HCT116 (cell line): Measurements from ENCODE around the gene TTC23. TPM values are rescaled to one million over a fixed set of nuclear protein-coding genes. Genes with fewer than 3 reads are reported as not detected.

Experiments used
- ATAC-seq: fragments of 200-7000 bp; cut with Tn5 transposase; 2 replicates; pipeline ENCODE4 v1.9.1; 2020; ENCODE audit warnings: mild to moderate bottlenecking, moderate library complexity
- BruUV-seq: library from RNA; stranded (reverse); fragments of 400-500 nt; replicated peaks from 2 replicates; lab custom pipeline; 2021; lab: Mats Ljungman, UMichigan
- CTCF ChIA-PET: fragments of 300-600 bp; sonication (Branson Sonifier 250); formaldehyde crosslinking; loops from one replicate; lab custom pipeline; 2021; ENCODE audit warnings: antibody characterized with exemption; lab: Charles Lee
- POLR2A ChIA-PET: fragments of 300-600, 350-600 bp; sonication (Branson Sonifier 250); formaldehyde crosslinking; loops from one replicate; lab custom pipeline; 2021; ENCODE audit warnings: antibody characterized with exemption; lab: Charles Lee
- RAD21 ChIA-PET, 2 experiments: fragments of 300-600 bp; sonication (Branson Sonifier 250); formaldehyde crosslinking; loops; one replicate each; lab custom pipeline; 2023; ENCODE audit warnings: low total read pairs in 2 of 2; ENCODE audit not compliant: uncharacterized antibody in 2 of 2, unreplicated experiment in 2 of 2, low non-redundant PET in 1 of 2; lab: Charles Lee
- DNase-seq: peaks from one replicate; pipeline ENCODE4 v3.0.0-alpha.2; 2010; ENCODE audit warnings: low read depth, low spot score
- H2AFZ ChIP-seq: fragments of 200-600 bp; shearing (Covaris generic), sonication (generic); 2 replicates; pipeline ENCODE4 v1.6.1; 2017; ENCODE audit warnings: low read depth, mixed run types, mixed read lengths, antibody characterized with exemption, low read length; ENCODE audit not compliant: poor library complexity, severe bottlenecking
- H3K27ac ChIP-seq: 2 replicates; pipeline ENCODE4 v1.5.1; 2012; ENCODE audit warnings: low read depth, low read length
- H3K27me3 ChIP-seq: fragments of 200-600 bp; sonication (generic); 2 replicates; pipeline ENCODE4 v1.6.1; 2016; ENCODE audit warnings: mixed run types, low read length, mixed read lengths; ENCODE audit not compliant: insufficient read depth
- H3K36me3 ChIP-seq, 2 experiments: fragments of 200-500 bp in 1 of 2; fragments of 200-600 bp in 1 of 2; sonication (Bioruptor generic) in 1 of 2; sonication (generic) in 1 of 2; 2 replicates each; pipeline versions ENCODE4 v1.5.1 to v1.6.1; 2014 to 2016; ENCODE audit warnings: low read length in 2 of 2, inconsistent platforms in 1 of 2, mixed read lengths in 1 of 2, mixed run types in 1 of 2; ENCODE audit not compliant: insufficient read depth in 2 of 2, control insufficient read depth in 1 of 2
- H3K4me1 ChIP-seq, 2 experiments: fragments of 200-600 bp in 1 of 2; sonication (generic) in 1 of 2; 2 replicates each; pipeline versions ENCODE4 v1.5.1 to v1.6.1; 2012 to 2017; ENCODE audit warnings: low read length in 2 of 2, inconsistent platforms in 1 of 2, mild to moderate bottlenecking in 1 of 2, mixed read lengths in 1 of 2, mixed run types in 1 of 2, moderate library complexity in 1 of 2; ENCODE audit not compliant: insufficient read depth in 2 of 2, control insufficient read depth in 1 of 2
- H3K4me2 ChIP-seq: fragments of 200-600 bp; sonication (generic); 2 replicates; pipeline ENCODE4 v1.6.1; 2017; ENCODE audit warnings: mixed run types, low read length, mixed read lengths
- H3K4me3 ChIP-seq, 2 experiments: fragments of 200-600 bp in 1 of 2; sonication (generic) in 1 of 2; replicated peaks in 1 of 2; 2 replicates each; pipeline ENCODE4 v1.5.1; 2011 to 2016; ENCODE audit warnings: low read length in 2 of 2, control low read depth in 1 of 2, low read depth in 1 of 2, mild to moderate bottlenecking in 1 of 2, mixed read lengths in 1 of 2, mixed run types in 1 of 2
- H3K79me2 ChIP-seq: fragments of 200-600 bp; sonication (generic); 2 replicates; pipeline ENCODE4 v1.6.1; 2017; ENCODE audit warnings: mild to moderate bottlenecking, mixed run types, low read length, moderate library complexity, mixed read lengths; ENCODE audit not compliant: insufficient read depth
- H3K9ac ChIP-seq: fragments of 200-600 bp; sonication (generic); 2 replicates; pipeline ENCODE4 v1.6.1; 2016; ENCODE audit warnings: low read length, mixed read lengths
- H3K9me2 ChIP-seq: fragments of 200-600 bp; sonication (generic), shearing (Covaris generic); 2 replicates; pipeline ENCODE4 v1.6.1; 2017; ENCODE audit warnings: mixed run types, mild to moderate bottlenecking, moderate library complexity; ENCODE audit not compliant: insufficient read depth
- H3K9me3 ChIP-seq, 2 experiments: fragments of 200-500 bp in 1 of 2; fragments of 200-600 bp in 1 of 2; sonication (Bioruptor generic) in 1 of 2; sonication (generic) in 1 of 2; 2 replicates each; pipeline ENCODE4 v1.6.1; 2014 to 2017; ENCODE audit warnings: low read length in 2 of 2, mixed read lengths in 2 of 2, inconsistent platforms in 1 of 2, low read depth in 1 of 2, mild to moderate bottlenecking in 1 of 2, mixed run types in 1 of 2, moderate library complexity in 1 of 2; ENCODE audit not compliant: control insufficient read depth in 1 of 2, insufficient read depth in 1 of 2
- H4K20me1 ChIP-seq: fragments of 200-600 bp; sonication (generic), shearing (Covaris generic); 2 replicates; pipeline ENCODE4 v1.6.1; 2017; ENCODE audit warnings: mixed run types, mild to moderate bottlenecking, moderate library complexity; ENCODE audit not compliant: insufficient read depth
- EGR1 ChIP-seq: IDR thresholded peaks from 2 replicates; pipeline ENCODE4 v1.6.1; 2012; ENCODE audit warnings: low read depth
- ELF1 ChIP-seq: IDR thresholded peaks from 2 replicates; pipeline ENCODE4 v1.6.1; 2012; ENCODE audit warnings: low read depth, borderline replicate concordance
- EZH2 ChIP-seq: fragments of 200-600 bp; sonication (generic); IDR thresholded peaks from 2 replicates; pipeline ENCODE4 v1.6.1; 2017; ENCODE audit warnings: antibody characterized with exemption, mixed run types
- EZH2phosphoT487 ChIP-seq: fragments of 200-600 bp; IDR thresholded peaks from 2 replicates; pipeline ENCODE4 v1.6.1; 2018; ENCODE audit warnings: antibody characterized with exemption, borderline replicate concordance
- FOSL1 ChIP-seq: IDR thresholded peaks from 2 replicates; pipeline ENCODE4 v1.6.1; 2012; ENCODE audit warnings: low read depth
- POLR2A ChIP-seq: IDR thresholded peaks from 2 replicates; pipeline ENCODE4 v1.7.0; 2011; ENCODE audit warnings: borderline replicate concordance; ENCODE audit not compliant: insufficient read depth, insufficient read length; ENCODE audit errors: extremely low read depth
- POLR2AphosphoS5 ChIP-seq: IDR thresholded peaks from 2 replicates; pipeline ENCODE4 v1.6.1; 2011; ENCODE audit warnings: mild to moderate bottlenecking, low read depth, low read length, moderate library complexity
- RAD21 ChIP-seq: IDR thresholded peaks from 2 replicates; pipeline ENCODE4 v1.6.1; 2012; ENCODE audit warnings: low read depth, mild to moderate bottlenecking
- SIN3A ChIP-seq: IDR thresholded peaks from 2 replicates; pipeline ENCODE4 v1.6.1; 2012; ENCODE audit warnings: low read depth
- SP1 ChIP-seq: IDR thresholded peaks from 2 replicates; pipeline ENCODE4 v1.6.1; 2012; ENCODE audit warnings: low read depth
- SRF ChIP-seq: IDR thresholded peaks from 2 replicates; pipeline ENCODE4 v1.6.1; 2012; ENCODE audit warnings: low read depth
- YY1 ChIP-seq: IDR thresholded peaks from 2 replicates; pipeline ENCODE4 v1.6.1; 2011; ENCODE audit warnings: low read length, low read depth, moderate library complexity, mild to moderate bottlenecking; ENCODE audit not compliant: insufficient replicate concordance; ENCODE audit errors: extremely low read depth
- ZFX ChIP-seq: fragments of 450-650 bp; IDR thresholded peaks from 2 replicates; pipeline ENCODE4 v1.6.1; 2017
- ZNF274 ChIP-seq: fragments of 200-500 bp; sonication (Bioruptor generic); IDR thresholded peaks from 2 replicates; pipeline ENCODE4 v1.6.1; 2014; ENCODE audit warnings: mild to moderate bottlenecking, low read depth, low read length, inconsistent platforms
- intact Hi-C: fragments of 100-400 bp; cut with micrococcal nuclease; formaldehyde crosslinking; loops from 2 replicates; pipeline ENCODE4 v1.10.0; 2022
- total RNA-seq: library from RNA; stranded (reverse); gene quantifications from one replicate; pipeline ENCODE4 v1.2.1, GENCODE V29; 2021; ENCODE audit not compliant: unreplicated experiment
- TF ChIP-seq, protein P1 (sequence below), 3 experiments: fragments of 200-600 bp in 1 of 3; sonication (generic) in 1 of 3; IDR thresholded peaks in 2 of 3; conservative IDR thresholded peaks in 1 of 3; 2 replicates each; pipeline ENCODE4 v1.5.1; 2012 to 2017; ENCODE audit warnings: low read depth in 2 of 3, low read length in 2 of 3, antibody characterized with exemption in 1 of 3, borderline replicate concordance in 1 of 3, control low read depth in 1 of 3, mild to moderate bottlenecking in 1 of 3, mixed read lengths in 1 of 3, mixed run types in 1 of 3, moderate library complexity in 1 of 3; ENCODE audit not compliant: insufficient read depth in 1 of 3
- TF ChIP-seq, protein P2 (sequence below): IDR thresholded peaks from 2 replicates; pipeline ENCODE4 v1.6.1; 2011; ENCODE audit warnings: mild to moderate bottlenecking, low read length, moderate library complexity; ENCODE audit not compliant: insufficient replicate concordance; ENCODE audit errors: extremely low read depth
- TF ChIP-seq, protein P3 (sequence below): IDR thresholded peaks from 2 replicates; pipeline ENCODE4 v1.6.1; 2012

Gene TTC23
- total RNA-seq, 1 experiment from 2014 or later, result 10.2 TPM

DNA sequence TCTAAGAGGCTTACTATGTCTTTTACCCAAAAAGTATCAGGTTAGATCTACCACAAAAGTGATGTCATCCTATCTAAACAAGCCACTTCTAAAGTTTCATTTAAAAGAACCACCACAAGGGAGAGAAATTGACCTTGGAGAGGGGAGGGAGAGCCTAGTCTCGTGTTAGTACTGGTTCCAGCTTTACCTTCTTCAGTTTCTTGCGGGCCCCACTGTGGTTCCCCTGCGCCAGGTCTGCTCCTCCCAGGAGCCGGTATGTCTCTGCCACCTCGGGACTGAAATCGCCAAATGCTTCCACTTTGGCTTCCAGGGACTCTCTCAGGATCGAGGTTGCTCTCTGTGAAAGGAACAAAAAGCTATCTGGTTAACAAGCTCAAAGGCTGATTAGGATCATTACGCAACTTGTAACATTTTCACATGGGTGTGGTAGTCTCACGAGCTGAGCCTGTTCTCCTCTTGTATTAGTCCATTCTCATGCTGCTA is 93.4 kb downstream of the TTC23 start:
- no peak overlapping the region for H3K9ac ChIP-seq
- H3K4me2 ChIP-seq, result no peak overlapping the region
- ChIA-PET RAD21 (no interaction called here), POLR2A (no interaction called here), CTCF (no interaction called here)
- no peak overlapping the region for H3K4me3 ChIP-seq
- H3K27me3 ChIP-seq, result no peaks in the 10 kb centered on the region
- no peaks in the 10 kb centered on the region for H4K20me1 ChIP-seq
- BruUV-seq, result no TSS peak
- peaks cover 0 to 3% of the 10 kb centered on the region in 2 experiments; a peak in 3 of 4 replicates for H3K36me3 ChIP-seq
- H3K27ac ChIP-seq, result no peak overlapping the region
- DNase-seq, result no peak
- no peak overlapping the region for H2AFZ ChIP-seq
- TF ChIP-seq POLR2A (no peak), SIN3A (no peak), EZH2 (no peak), POLR2AphosphoS5 (no peak), YY1 (no peak), RAD21 (no peak), ELF1 (no peak), SP1 (no peak), ZNF274 (no peak), EGR1 (no peak), EZH2phosphoT487 (no peak), SRF (no peak), FOSL1 (no peak), ZFX (no peak)
- TF ChIP-seq, protein P1, sequence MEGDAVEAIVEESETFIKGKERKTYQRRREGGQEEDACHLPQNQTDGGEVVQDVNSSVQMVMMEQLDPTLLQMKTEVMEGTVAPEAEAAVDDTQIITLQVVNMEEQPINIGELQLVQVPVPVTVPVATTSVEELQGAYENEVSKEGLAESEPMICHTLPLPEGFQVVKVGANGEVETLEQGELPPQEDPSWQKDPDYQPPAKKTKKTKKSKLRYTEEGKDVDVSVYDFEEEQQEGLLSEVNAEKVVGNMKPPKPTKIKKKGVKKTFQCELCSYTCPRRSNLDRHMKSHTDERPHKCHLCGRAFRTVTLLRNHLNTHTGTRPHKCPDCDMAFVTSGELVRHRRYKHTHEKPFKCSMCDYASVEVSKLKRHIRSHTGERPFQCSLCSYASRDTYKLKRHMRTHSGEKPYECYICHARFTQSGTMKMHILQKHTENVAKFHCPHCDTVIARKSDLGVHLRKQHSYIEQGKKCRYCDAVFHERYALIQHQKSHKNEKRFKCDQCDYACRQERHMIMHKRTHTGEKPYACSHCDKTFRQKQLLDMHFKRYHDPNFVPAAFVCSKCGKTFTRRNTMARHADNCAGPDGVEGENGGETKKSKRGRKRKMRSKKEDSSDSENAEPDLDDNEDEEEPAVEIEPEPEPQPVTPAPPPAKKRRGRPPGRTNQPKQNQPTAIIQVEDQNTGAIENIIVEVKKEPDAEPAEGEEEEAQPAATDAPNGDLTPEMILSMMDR (IDR thresholded peaks at IDR 0.05 in 2 of 3, conservative IDR thresholded peaks at IDR 0.05 in 1 of 3; ENCODE audit: borderline replicate concordance in 1 of 3, insufficient read depth in 1 of 3, low read depth in 2 of 3, low read length in 2 of 3), result no peak
- TF ChIP-seq, protein P2, sequence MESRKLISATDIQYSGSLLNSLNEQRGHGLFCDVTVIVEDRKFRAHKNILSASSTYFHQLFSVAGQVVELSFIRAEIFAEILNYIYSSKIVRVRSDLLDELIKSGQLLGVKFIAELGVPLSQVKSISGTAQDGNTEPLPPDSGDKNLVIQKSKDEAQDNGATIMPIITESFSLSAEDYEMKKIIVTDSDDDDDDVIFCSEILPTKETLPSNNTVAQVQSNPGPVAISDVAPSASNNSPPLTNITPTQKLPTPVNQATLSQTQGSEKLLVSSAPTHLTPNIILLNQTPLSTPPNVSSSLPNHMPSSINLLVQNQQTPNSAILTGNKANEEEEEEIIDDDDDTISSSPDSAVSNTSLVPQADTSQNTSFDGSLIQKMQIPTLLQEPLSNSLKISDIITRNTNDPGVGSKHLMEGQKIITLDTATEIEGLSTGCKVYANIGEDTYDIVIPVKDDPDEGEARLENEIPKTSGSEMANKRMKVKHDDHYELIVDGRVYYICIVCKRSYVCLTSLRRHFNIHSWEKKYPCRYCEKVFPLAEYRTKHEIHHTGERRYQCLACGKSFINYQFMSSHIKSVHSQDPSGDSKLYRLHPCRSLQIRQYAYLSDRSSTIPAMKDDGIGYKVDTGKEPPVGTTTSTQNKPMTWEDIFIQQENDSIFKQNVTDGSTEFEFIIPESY, result no peak
- TF ChIP-seq, protein P3, sequence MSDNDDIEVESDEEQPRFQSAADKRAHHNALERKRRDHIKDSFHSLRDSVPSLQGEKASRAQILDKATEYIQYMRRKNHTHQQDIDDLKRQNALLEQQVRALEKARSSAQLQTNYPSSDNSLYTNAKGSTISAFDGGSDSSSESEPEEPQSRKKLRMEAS, result no peak
- intact Hi-C loops, result no loop called here
- no peaks in the 10 kb centered on the region for H3K9me3 ChIP-seq
- no peak for ATAC-seq
- no peaks in the 10 kb centered on the region for H3K4me1 ChIP-seq
- no peaks in the 10 kb centered on the region for H3K9me2 ChIP-seq
- H3K79me2 ChIP-seq, result no peaks in the 10 kb centered on the region
